H9 (cell line): ENCODE measurements around the gene TSPAN11. TPM values are rescaled to one million over a fixed set of nuclear protein-coding genes. Genes with fewer than 3 reads are reported as not detected.

Experiments used
- DNase-seq: peaks from one replicate; pipeline ENCODE4 v3.0.0-alpha.2; 2017
- H2AFZ ChIP-seq: one replicate; pipeline ENCODE4 v1.6.1; 2013; ENCODE audit warnings: mild to moderate bottlenecking, low read length, control low read depth, moderate library complexity
- H2AK5ac ChIP-seq: 2 replicates; pipeline ENCODE4 v1.6.1; 2013; ENCODE audit warnings: low read length, control low read depth, mixed read lengths; ENCODE audit not compliant: insufficient read length
- H2BK120ac ChIP-seq: one replicate; pipeline ENCODE4 v1.6.1; 2013; ENCODE audit warnings: low read depth, mild to moderate bottlenecking, low read length, control low read depth, inconsistent platforms; ENCODE audit not compliant: poor library complexity, severe bottlenecking
- H2BK12ac ChIP-seq: 2 replicates; pipeline ENCODE4 v1.6.1; 2013; ENCODE audit warnings: low read length, control low read depth, mixed read lengths, low read depth; ENCODE audit not compliant: insufficient read length
- H2BK15ac ChIP-seq: 2 replicates; pipeline ENCODE4 v1.6.1; 2013; ENCODE audit warnings: low read depth, low read length, control low read depth
- H2BK20ac ChIP-seq: one replicate; pipeline ENCODE4 v1.6.1; 2013; ENCODE audit warnings: low read depth, mild to moderate bottlenecking, low read length, control low read depth, inconsistent platforms; ENCODE audit not compliant: poor library complexity, severe bottlenecking
- H2BK5ac ChIP-seq: 2 replicates; pipeline ENCODE4 v1.6.1; 2013; ENCODE audit warnings: low read length, control low read depth, mixed read lengths; ENCODE audit not compliant: insufficient read length
- H3K14ac ChIP-seq: 2 replicates; pipeline ENCODE4 v1.6.1; 2013; ENCODE audit warnings: low read length, control low read depth; ENCODE audit not compliant: insufficient read depth
- H3K18ac ChIP-seq: 2 replicates; pipeline ENCODE4 v1.6.1; 2013; ENCODE audit warnings: low read depth, mild to moderate bottlenecking, mixed read lengths, low read length, control low read depth; ENCODE audit not compliant: insufficient read length
- H3K23ac ChIP-seq: 2 replicates; pipeline ENCODE4 v1.6.1; 2013; ENCODE audit warnings: low read length, control low read depth, mixed read lengths, low read depth; ENCODE audit not compliant: insufficient read length
- H3K23me2 ChIP-seq: 2 replicates; pipeline ENCODE4 v1.6.1; 2013; ENCODE audit warnings: low read depth, mild to moderate bottlenecking, mixed read lengths, low read length, control low read depth; ENCODE audit not compliant: insufficient read length, poor library complexity, severe bottlenecking
- H3K27ac ChIP-seq: 2 replicates; pipeline ENCODE4 v1.5.1; 2013; ENCODE audit warnings: low read length, control low read depth, mixed read lengths, low read depth; ENCODE audit not compliant: insufficient read length
- H3K27me3 ChIP-seq: 2 replicates; pipeline ENCODE4 v1.6.1; 2013; ENCODE audit warnings: low read length, control low read depth, inconsistent platforms; ENCODE audit not compliant: insufficient read depth
- H3K4ac ChIP-seq: 2 replicates; pipeline ENCODE4 v1.6.1; 2013; ENCODE audit warnings: low read depth, mild to moderate bottlenecking, control low read depth, inconsistent platforms, low read length, moderate library complexity
- H3K4me1 ChIP-seq: 2 replicates; pipeline ENCODE4 v1.6.1; 2013; ENCODE audit warnings: low read length, control low read depth, inconsistent platforms; ENCODE audit not compliant: insufficient read depth
- H3K4me2 ChIP-seq: 2 replicates; pipeline ENCODE4 v1.6.1; 2013; ENCODE audit warnings: low read length, control low read depth, mixed read lengths; ENCODE audit not compliant: insufficient read length, insufficient read depth
- H3K56ac ChIP-seq: 2 replicates; pipeline ENCODE4 v1.6.1; 2013; ENCODE audit warnings: low read depth, mild to moderate bottlenecking, mixed read lengths, low read length, control low read depth; ENCODE audit not compliant: insufficient read length
- H3K79me1 ChIP-seq: 2 replicates; pipeline ENCODE4 v1.6.1; 2013; ENCODE audit warnings: low read depth, mild to moderate bottlenecking, moderate library complexity, low read length, control low read depth, inconsistent platforms; ENCODE audit not compliant: insufficient read depth, poor library complexity, severe bottlenecking
- H3K79me2 ChIP-seq: 2 replicates; pipeline ENCODE4 v1.6.1; 2013; ENCODE audit warnings: low read length, control low read depth, inconsistent platforms; ENCODE audit not compliant: insufficient read depth
- H3K9ac ChIP-seq: 2 replicates; pipeline ENCODE4 v1.6.1; 2013; ENCODE audit warnings: low read length, control low read depth, mixed read lengths; ENCODE audit not compliant: insufficient read length; ENCODE audit errors: extremely low read depth
- H3K9me3 ChIP-seq: one replicate; pipeline ENCODE4 v1.6.1; 2013; ENCODE audit warnings: low read depth, low read length, inconsistent platforms; ENCODE audit not compliant: control insufficient read depth
- H3T11ph ChIP-seq: one replicate; pipeline ENCODE4 v1.6.1; 2013; ENCODE audit warnings: mild to moderate bottlenecking, low read length, control low read depth, inconsistent platforms
- H4K20me1 ChIP-seq: one replicate; pipeline ENCODE4 v1.6.1; 2013; ENCODE audit not compliant: control insufficient read depth, insufficient read length, insufficient read depth
- H4K5ac ChIP-seq: 2 replicates; pipeline ENCODE4 v1.6.1; 2013; ENCODE audit warnings: low read depth, mild to moderate bottlenecking, mixed read lengths, low read length, control low read depth; ENCODE audit not compliant: insufficient read length
- H4K8ac ChIP-seq: replicated peaks from 2 replicates; pipeline ENCODE4 v1.6.1; 2013; ENCODE audit warnings: low read length, control low read depth, mixed read lengths, low read depth; ENCODE audit not compliant: insufficient read length
- H4K91ac ChIP-seq: 2 replicates; pipeline ENCODE4 v1.6.1; 2013; ENCODE audit warnings: low read depth, mild to moderate bottlenecking, moderate library complexity, mixed read lengths, low read length, control low read depth; ENCODE audit not compliant: insufficient read length
- H3K27ac Mint-ChIP-seq, 3 experiments: 2 replicates in 2 of 3; 3 replicates in 1 of 3; pipeline ENCODE4 v1.8.0; 2020 to 2021; ENCODE audit warnings: mixed read lengths in 3 of 3, mild to moderate bottlenecking in 1 of 3, moderate library complexity in 1 of 3
- H3K27me3 Mint-ChIP-seq: 2 replicates; pipeline ENCODE4 v1.8.0; 2021; ENCODE audit warnings: low read depth, mild to moderate bottlenecking, moderate library complexity, mixed read lengths
- H3K36me3 Mint-ChIP-seq, 3 experiments: 2 replicates in 2 of 3; 3 replicates in 1 of 3; pipeline ENCODE4 v1.8.0; 2020 to 2021; ENCODE audit warnings: low read depth in 3 of 3, mixed read lengths in 3 of 3; ENCODE audit not compliant: insufficient read depth in 1 of 3
- H3K4me1 Mint-ChIP-seq, 2 experiments: 2 replicates each; pipeline ENCODE4 v1.8.0; 2020; ENCODE audit warnings: mixed read lengths in 2 of 2
- H3K4me3 Mint-ChIP-seq, 2 experiments: 2 replicates in 1 of 2; 3 replicates in 1 of 2; pipeline ENCODE4 v1.8.0; 2020 to 2021; ENCODE audit warnings: mild to moderate bottlenecking in 2 of 2, mixed read lengths in 2 of 2, moderate library complexity in 1 of 2
- H3K9me3 Mint-ChIP-seq, 2 experiments: 2 replicates in 1 of 2; 3 replicates in 1 of 2; pipeline ENCODE4 v1.8.0; 2020; ENCODE audit warnings: mild to moderate bottlenecking in 2 of 2, mixed read lengths in 2 of 2, moderate library complexity in 1 of 2
- WGBS: extraction: QIAGEN DNeasy Blood & Tissue Kit; methylation state at CpG from one replicate; pipeline ENCODE4 v1.1.7; 2013; ENCODE audit warnings: missing lambda C conversion rate, low lambda C conversion rate, mixed read lengths; ENCODE audit not compliant: insufficient read length; ENCODE audit errors: extremely low coverage; 5-methylcytosine and 5-hydroxymethylcytosine counted together
- total RNA-seq: library from RNA; stranded (reverse); gene quantifications from 2 replicates; pipeline ENCODE4 v1.2.1, GENCODE V29; 2021
- TF ChIP-seq, protein P1 (sequence below): fragments of 200-600 bp; sonication (generic); conservative IDR thresholded peaks from 3 replicates; pipeline ENCODE4 v1.8.0; 2021; ENCODE audit warnings: antibody characterized with exemption, mild to moderate bottlenecking

TSPAN11 gene
- total RNA-seq, 1 experiment from 2014 or later: 4.2 TPM

GRCh38 chr12:30955214-30955613 is 28.7 kb downstream of the TSPAN11 start:
- H4K5ac ChIP-seq: no peak overlapping the region
- WGBS: no CpG with 5 or more reads among the region's 1 CpG
- H3K9me3 Mint-ChIP-seq: no peaks in the 10 kb centered on the region

More at GRCh38 chr12:30955214-30955613, 28.7 kb downstream of the TSPAN11 start:
- Histone ChIP-seq H3K27me3 (no peaks in the 10 kb centered on the region), H2BK20ac (no peak overlapping the region), H3K4me1 (0 out of 2 replicates have a peak, but pooled peaks cover 2% of the 10 kb centered on the region), H4K20me1 (no peaks in the 10 kb centered on the region), H3K4ac (no peak overlapping the region), H2BK120ac (no peak overlapping the region), H2AK5ac (no peak overlapping the region), H3K18ac (no peak overlapping the region), H3K79me1 (no peaks in the 10 kb centered on the region), H3K79me2 (no peaks in the 10 kb centered on the region), H2BK15ac (no peak overlapping the region), H3K27ac (no peak overlapping the region), H4K8ac (no peak overlapping the region), H2AFZ (no peak overlapping the region), H3K23me2 (no peaks in the 10 kb centered on the region), H3K56ac (no peak overlapping the region), H3T11ph (no peak overlapping the region), H3K4me2 (no peak overlapping the region), H3K14ac (no peak overlapping the region), H2BK5ac (no peak overlapping the region), H2BK12ac (no peak overlapping the region), H3K23ac (no peak overlapping the region), H4K91ac (no peak overlapping the region), H3K9ac (no peak overlapping the region), H3K9me3 (no peaks in the 10 kb centered on the region)
- Mint-ChIP-seq H3K36me3 (no peaks in the 10 kb centered on the region; a peak in 1 of 7 replicates), H3K27ac (no peak overlapping the region), H3K4me3 (no peak overlapping the region), H3K4me1 (peaks cover 8 to 9% of the 10 kb centered on the region in 2 experiments), H3K27me3 (peaks cover 2% of the 10 kb centered on the region; the same call in 1 of the 2 replicates)
- no peak for DNase-seq
- TF ChIP-seq, protein P1, sequence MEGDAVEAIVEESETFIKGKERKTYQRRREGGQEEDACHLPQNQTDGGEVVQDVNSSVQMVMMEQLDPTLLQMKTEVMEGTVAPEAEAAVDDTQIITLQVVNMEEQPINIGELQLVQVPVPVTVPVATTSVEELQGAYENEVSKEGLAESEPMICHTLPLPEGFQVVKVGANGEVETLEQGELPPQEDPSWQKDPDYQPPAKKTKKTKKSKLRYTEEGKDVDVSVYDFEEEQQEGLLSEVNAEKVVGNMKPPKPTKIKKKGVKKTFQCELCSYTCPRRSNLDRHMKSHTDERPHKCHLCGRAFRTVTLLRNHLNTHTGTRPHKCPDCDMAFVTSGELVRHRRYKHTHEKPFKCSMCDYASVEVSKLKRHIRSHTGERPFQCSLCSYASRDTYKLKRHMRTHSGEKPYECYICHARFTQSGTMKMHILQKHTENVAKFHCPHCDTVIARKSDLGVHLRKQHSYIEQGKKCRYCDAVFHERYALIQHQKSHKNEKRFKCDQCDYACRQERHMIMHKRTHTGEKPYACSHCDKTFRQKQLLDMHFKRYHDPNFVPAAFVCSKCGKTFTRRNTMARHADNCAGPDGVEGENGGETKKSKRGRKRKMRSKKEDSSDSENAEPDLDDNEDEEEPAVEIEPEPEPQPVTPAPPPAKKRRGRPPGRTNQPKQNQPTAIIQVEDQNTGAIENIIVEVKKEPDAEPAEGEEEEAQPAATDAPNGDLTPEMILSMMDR: no peak
